Left kidney (tissue), 2 donors: ENCODE results near the gene CFAP46. TPM values are rescaled to one million over a fixed set of nuclear protein-coding genes. Genes with fewer than 3 reads are reported as not detected.
"Not testable (repeated sequence)": the region's sequence is repeated elsewhere in the genome, so short reads cannot be mapped to it uniquely, and the experiment has no call there.

Source experiments
- DNase-seq: peaks from one replicate; pipeline ENCODE4 v3.0.0-alpha.2; 2013
- polyA plus RNA-seq: library from polyadenylated mRNA; unstranded; fragments of 120-200 nt; gene quantifications from one replicate; pipeline ENCODE4 v1.2.1, GENCODE V29; 2013; ENCODE audit not compliant: insufficient read length

The CFAP46 gene
- polyA plus RNA-seq, 1 donor: 7.4 TPM

DNA sequence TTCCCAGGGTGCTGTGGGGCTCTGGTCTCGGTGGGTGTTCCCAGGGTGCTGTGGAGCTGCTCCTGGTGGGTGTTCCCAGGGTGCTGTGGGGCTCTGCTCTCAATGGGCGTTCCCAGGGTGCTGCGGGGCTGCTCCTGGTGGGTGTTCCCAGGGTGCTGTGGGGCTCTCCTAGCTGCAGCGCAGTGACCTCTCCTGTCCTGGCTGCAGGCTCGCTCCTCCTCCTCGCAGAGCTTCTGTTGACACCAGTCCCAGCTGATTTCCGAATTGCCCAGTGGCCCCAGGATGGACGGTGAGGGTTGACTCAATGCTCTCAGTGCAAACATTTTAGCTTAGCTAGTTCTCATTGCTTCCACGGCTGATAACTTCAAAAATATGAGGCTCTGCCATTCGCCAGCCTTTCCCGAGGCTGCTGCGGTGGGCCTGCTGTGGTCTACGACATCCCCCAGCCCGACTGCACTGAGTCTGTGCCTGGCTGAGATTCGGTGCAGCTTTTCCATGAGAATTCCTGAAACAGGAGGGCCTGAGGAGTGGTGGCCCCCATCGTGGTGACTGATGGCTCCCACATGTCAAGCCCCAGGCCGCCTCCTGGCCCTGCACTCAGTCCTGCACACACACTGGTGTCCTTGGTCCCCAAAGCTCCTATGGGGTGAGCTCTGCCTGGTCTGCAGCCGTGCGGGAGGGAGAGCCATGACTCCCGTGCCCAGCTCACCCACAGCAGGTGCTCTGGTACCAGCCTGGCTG is 98.1 kb downstream of the CFAP46 start:
- no peak for DNase-seq

GRCh38 chr10:132843276-132843675 is 99.1 kb downstream of the CFAP46 start:
- DNase-seq: not testable (repeated sequence)

- DNase-seq: no peak
Observed at GRCh38 chr10:132842397-132842796, 100.0 kb downstream of the CFAP46 start.

DNA sequence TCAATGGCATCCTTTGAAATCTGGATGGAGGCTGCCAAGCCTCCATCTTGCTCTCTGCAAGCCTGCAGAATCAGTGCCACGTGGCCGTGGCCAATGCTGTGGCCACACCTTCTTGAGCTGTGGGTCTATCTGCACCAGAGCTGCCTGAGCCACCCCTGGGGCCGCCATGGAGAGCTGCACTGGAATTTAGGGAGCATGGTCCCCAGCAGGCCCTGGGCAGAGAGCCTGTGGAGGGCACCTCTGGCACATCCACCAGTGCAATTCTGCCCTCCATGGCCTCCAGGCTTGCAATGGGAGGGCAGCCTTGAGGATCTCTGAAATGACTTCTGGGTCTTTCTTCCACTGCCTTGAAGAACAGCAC is 100.8 kb downstream of the CFAP46 start:
- DNase-seq: no peak

GRCh38 chr10:132840698-132841614 is 101.4 kb downstream of the CFAP46 start:
- DNase-seq: no peak

DNA sequence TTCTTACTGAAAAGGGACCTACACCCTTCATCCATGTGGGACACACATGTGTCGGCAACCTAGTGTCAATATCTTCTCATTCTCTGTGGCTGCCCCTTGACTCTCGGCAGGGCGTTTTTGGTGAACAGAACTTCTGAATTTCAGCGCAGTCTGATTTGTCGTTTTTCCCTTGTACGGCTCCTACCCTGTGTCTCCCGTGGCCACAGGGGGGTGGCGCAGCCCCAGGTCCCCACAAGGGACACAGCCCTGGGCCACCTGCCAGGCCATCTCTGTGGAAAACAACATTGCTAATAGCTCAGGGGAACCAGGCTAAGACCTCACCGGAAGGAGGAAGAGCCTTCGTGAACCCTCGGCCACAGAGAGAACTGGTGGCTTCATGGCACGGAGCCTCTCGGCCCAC is 103.3 kb downstream of the CFAP46 start:
- no peak for DNase-seq

GRCh38 chr10:132838346-132838970 is 103.9 kb downstream of the CFAP46 start:
- DNase-seq: no peak

DNA sequence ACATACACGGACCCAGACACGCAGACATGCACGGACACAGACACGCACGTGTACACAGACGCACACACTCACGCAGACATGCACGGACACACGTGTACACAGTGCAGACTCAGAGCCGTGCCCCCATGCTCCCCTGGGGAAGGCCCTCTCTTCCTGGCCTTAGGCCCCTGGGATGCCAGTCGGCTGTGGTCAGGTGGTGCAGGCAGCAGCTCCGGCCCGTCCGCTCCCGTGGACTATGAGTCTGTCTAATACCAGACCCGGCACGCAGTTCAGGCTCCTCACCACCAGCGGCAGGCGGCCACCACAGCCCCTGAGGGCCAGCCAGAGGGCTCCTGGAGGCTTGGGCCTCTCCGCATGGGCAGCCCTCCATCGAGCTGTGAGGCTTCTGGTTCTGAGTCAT is 104.5 kb downstream of the CFAP46 start:
- no peak for DNase-seq

DNA sequence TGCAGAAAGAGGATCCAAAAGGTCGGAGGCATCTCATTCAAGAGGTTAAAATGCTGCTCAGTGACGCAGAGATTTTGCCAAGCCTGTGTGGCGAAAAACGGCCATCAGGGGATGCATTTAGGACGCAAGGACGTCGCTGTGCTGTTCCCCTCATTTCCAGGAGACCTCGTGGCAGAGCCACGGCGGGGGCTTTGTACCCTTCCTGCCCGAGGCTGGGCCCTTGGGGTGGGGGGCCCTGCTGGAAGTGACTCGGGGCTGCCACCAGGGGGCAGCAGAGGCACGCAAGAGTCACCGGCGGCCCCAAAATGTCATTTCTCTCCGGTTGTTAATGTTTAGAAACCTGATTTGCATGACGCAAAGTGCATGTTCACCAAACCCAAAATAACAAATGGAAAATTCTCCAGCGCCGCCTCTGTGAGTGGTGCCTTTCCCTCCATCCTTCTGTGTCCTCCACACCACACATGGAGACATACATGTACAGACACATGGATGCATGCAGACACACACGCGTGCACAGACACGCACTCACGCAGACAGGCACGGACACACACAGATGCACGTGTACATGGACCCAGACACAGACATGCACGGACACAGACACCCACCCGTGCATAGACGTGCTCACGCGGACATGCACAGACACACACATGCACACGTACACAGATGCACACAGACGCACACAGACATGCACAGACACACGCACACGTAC is 105.4 kb downstream of the CFAP46 start:
- peak; percentile 40 for DNase-seq

- DNase-seq: no peak
Observed at GRCh38 chr10:132836248-132836831, 106.0 kb downstream of the CFAP46 start.

DNA sequence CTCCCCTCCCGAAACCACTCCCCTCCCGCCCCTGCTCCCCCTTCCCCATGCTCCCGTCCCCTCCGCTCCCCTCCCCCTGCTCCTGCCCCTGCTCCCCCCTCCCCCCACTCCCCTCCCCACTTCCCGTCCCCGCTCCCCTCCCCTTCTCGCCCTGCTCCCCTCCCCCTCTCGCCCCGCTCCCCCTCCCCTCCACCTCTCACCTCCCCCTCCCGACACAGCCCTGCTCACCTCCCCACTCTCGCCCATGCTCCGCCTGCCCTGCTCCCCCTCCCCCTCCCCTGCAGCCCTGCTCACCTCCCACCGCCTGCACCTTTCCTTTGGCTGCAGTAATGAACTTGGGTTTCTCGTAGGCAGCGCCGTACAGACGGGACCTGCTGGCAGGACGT is 106.5 kb downstream of the CFAP46 start:
- no peak for DNase-seq

GRCh38 chr10:132834891-132835847 is 107.2 kb downstream of the CFAP46 start:
- no peak for DNase-seq

DNA sequence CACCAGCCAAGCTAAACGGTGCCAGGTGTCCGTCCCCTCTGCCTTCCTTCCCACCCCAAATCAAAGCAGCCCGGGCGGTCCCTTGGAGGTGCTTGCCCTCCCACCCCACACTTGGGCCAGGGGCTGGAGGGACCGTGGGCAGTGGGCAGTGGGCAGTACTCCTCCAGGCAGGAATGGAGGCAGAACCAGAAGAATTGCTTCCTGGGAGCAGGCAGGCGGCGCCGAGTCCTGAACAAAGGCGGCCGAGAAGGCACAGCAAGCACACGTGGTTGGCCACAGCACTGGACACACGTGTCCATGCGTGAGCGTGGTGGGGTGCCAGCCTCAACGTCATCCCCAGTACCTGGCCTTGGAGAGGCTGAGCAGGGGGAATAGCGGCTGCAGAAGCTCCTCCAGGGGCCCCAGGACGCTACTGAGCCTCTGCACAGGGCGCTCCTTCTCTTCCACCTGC is 108.0 kb downstream of the CFAP46 start:
- no peak for DNase-seq

DNA sequence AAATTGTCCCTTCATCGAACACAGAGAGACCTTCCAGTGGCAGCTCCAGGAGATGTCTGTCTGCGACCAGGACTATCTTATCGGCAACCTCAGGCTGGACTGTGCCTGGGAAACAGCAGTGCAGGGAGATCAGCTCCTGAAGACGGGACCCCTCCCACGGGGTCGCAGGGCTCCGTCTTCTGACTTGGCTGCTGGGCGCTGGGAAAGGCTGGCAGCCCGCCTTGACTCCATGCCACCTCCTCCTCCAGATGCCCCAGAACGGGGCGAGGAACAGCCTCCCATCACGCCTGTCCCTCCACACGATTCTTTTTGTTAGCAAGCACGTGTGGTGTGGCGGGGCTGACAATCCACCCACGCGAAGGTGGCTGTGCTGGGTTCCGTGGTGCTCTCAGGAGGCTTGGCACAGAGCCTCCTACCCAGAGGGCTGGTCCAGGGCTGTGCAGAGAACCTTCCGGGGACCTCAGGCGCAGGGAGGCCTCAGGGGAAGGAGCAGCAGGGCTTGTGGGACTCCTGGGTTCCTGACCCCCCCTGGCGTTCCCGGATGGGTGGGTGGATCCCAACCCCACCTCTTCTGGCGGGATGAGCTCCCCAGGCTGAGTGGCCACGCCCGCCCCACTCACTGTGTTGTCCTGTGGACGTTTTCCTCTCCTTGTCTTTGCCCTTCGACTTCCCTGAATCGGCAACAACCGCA is 108.8 kb downstream of the CFAP46 start:
- no peak for DNase-seq

DNA sequence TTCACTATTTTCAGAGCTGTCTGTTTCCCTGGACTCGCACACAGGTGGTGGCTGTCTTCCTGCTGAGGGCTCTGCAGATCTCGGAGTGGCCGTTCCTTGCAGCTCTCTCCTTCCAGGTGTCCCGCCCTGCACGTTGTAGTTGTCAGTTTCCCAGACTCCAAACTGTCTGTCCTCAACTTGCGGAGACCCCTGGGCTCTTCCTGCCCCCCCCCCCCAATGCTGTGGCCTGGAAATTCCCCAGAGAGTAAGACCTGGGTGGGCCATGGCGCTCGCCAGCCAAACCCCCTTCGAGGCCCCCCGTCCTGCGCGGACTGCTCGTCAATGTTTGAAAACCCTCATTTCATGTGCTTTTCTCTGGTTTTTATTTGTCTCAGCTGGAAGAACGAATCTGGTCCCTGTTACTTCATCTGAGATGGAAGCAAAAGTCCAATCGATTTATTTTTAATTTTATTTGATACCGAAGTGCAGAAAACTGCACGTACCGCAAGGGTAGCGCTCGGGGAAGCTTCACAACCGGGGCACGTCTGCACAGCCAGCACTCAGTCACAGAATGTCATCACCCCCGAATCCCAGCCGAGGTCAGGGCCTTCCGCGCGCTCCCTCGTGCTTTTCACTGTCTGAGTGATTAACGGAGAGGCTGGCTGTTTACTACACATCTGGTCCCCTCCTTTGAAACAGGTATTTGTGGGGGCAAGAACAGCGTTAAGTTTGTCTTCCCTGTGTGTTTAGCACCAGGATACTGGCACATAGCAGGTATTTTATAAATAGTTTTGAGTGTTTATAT is 110.0 kb downstream of the CFAP46 start:
- DNase-seq: no peak

- DNase-seq: no peak
Observed at GRCh38 chr10:132829403-132829802, 113.0 kb downstream of the CFAP46 start.

GRCh38 chr10:132828681-132829080 is 113.7 kb downstream of the CFAP46 start:
- DNase-seq: no peak

- DNase-seq: no peak
Observed at GRCh38 chr10:132827861-132828539, 114.4 kb downstream of the CFAP46 start.

DNA sequence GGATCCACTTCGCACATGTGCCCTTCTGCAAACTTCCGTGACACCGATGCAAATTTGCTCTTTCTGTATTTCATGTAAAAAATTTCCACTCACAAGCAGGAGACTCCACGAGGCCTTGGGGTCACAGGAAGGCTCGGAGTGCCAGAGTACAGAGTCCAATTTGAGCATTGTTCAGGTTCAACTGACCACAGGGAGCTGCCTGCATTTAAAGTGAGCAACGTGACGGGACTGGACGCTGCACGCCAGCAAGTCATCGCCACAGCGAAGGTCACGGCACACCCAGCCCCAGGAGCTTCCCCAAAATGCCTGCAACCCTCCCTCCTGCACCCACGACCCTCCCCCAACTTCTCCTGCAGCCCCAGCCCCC is 115.0 kb downstream of the CFAP46 start:
- no peak for DNase-seq
